EL (cell line): ENCODE measurements around the gene CNNM2.
"Not testable (repeated sequence)": the region's sequence is repeated elsewhere in the genome, so short reads cannot be mapped to it uniquely, and the experiment has no call there.

ENCODE experiments used
- DNase-seq: peaks from one replicate; pipeline ENCODE4 v3.0.0-alpha.2; 2016

Gene CNNM2

DNA sequence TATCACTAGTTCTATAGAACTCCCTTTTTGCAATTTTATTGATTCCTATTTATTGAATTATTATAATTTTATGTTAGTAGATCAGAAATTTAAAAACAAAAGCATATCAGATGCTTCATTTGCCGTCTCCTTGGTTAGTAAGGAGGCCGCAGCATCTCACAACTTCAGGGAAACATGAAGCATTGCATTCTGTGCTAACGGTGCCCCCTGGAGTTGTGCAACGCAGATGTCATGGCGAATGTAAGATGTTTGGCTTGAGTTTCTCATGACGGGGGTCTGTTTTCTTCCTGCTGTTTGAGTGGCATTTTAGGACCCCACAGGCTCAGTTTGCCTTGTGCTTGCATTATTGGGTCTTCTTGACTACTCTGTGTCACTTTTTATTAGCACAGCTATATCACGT is 124.8 kb downstream of the CNNM2 start:
- DNase-seq = no peak

DNA sequence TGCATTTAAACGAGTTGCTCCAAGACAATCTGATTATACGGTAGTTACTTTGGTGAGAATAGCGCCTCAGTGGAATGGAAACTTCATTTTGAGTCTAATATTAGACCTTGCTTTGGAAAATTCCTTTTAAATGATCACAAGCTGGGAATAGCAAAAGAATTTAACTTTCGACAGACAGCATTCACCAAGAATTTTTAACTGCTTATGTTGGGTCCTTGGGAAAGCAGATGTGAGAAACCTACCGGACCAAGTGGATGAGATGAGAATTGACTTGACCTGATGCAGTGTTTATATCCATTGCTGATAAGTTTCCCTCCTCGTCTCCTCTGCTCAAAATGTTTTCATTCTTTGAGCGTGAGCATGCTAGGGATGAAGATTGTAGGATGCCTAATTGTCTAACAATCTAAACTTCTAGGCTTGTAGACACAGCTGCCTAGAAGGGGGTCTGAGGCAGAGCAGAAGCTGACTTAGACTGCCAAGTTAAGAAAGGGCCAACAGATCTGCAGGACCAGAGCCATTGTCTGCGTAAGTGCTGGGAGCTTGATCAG is 126.9 kb downstream of the CNNM2 start:
- peak; percentile 63 for DNase-seq

DNA sequence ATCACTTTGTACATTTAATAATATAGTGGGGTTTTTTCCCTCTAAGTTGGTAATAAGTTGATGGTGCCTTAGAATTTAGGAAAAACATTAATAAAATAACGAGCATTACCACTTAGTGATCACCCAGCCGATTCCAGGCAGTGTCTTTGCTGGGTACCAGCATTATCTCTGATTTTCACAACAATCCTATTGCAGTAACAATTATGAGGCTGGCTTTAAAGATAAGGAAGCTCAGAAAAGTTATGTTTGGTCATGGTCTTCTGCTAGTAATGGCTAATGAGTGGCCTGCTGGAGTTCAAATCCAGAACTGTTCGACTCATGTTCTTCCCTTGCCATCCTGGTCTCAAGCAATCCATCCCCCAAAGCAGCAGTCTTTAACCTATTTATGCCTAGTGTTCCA is 127.9 kb downstream of the CNNM2 start:
- no peak for DNase-seq

DNA sequence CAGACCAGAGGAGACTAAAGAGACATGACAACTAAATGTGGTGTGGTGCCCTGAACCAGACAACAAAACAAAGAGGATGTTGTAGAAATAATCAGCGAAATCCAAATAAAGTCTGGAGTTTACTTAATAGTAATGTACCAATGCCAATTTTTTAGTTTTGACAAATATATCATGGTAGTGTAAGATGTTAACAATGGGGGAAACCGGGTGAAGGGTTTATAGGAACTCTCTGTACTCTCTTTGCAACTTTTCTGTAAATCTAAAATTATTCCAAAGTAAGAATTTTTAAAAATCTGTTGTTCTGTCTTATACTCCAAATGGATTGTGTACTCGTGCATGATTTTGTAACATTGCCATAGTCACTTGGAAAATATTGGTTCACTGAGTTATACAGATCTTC is 129.3 kb downstream of the CNNM2 start:
- no peak for DNase-seq

DNA sequence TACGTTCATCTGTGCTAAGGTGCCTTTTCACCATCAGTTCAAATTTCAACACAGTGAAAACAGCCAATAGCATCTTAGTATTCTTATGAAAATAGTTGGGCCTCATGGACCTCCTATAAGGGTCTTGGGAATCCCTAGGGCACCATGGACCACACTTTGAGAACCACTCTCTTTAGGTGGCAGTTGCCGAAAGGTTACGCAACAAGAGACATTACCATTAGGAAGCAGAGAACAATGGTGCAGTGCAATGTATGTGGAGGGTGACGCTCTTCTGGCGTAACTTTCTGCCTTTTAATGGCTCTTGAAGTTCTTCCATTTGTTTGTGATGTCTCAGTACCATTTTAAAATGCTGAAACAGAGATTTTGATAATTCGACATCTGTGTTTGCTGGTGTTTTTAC is 131.1 kb downstream of the CNNM2 start:
- DNase-seq = no peak

DNA sequence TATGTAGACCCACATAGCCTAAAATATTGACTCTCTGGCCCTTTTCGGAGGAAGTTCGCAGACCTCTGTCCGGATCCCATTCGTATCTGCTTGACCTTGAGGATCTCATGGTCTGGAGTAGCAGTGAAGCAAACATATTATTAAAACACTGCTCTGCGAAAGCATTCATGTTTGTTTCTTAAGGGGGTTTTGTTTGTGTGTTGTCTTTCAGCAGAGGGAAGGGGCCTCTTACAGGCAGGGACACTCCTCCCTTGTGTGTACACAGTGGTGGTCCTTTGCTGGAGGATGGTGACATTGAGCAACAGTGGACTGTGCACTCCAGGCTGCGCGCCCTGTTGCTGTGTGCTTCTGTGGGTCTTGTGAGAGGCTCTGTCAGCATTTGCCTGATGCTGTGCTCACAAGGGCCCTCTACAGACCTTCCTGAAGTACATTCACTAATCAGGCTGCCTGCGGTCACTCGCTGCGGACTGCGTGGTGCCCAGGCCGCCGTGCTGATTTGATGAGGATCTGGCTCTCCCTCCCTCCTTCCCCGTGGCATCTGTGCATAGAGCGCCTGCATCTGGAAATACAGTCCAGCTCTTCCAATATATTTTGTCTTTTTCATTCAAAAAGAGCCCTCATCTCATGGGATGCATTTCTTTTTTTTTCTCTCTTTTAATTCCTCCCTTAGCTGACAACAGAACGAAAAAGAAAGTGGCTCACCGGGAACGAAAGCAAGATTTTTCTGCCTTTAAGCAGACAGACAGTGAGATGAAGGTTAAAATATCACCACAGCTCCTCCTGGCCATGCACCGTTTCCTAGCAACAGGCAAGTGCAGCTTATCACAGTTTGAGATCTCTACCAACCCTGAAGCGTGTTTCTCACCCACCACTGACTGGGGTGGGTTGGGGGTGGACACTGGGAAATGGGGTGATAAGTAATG is 135.8 kb downstream of the CNNM2 start:
- peak; percentile 49 for DNase-seq

DNA sequence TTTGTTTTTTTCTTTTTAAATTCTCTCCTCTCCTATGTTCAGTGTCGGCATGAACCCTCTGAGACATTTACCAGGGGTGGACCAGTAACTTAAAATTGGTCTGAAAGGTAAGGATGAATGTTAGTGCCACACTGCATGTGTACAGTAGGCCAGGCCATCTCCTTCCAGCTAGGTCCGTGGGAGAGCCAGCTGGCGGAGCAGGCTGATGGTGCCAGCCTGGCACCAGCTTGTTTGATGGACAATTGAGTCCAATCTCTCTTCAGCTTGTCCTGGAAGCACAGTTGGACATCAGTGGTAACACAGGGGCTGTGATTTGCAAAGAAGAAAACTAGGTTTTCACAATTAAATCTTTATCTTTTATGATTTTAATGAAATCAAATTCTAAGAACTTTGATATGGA is 136.5 kb downstream of the CNNM2 start:
- DNase-seq = no peak

DNA sequence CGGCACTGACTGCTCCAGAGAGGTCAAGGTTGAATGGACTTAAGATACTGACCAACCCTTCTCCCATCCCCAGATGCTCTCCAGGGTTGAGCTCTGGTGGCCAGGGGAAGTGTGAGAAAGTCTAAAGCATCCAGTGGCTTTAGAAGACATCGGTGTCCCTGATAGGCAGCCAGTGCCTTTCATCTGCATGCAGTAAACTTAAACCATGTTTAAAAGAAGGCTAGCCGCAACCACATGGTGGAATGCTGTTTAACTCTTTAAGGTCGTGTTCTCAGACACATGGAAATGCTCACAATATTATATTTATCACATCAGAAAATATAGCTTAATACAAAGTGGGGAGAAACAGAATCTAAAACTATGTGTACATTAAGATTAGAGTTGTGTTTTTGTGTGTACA is 137.0 kb downstream of the CNNM2 start:
- no peak for DNase-seq

DNA sequence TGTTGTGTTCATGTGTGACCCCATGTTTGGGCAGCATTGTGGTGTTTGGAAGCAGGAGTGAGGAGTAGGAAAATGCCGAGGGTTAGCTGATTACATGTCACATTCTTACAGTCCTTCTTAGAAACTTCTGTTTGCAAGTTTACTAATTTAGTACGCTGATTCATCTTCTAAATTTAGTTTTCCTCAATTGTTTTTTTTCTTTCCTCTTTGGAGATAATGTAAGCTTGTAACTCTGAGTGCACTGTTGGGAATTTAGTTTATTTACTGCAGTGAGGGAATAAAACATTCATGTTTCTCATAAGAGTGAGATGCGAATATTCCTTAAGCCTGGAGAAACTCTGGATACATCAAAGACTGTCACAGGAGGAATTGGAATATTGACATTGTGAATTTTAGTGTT is 139.9 kb downstream of the CNNM2 start:
- DNase-seq = no peak

DNA sequence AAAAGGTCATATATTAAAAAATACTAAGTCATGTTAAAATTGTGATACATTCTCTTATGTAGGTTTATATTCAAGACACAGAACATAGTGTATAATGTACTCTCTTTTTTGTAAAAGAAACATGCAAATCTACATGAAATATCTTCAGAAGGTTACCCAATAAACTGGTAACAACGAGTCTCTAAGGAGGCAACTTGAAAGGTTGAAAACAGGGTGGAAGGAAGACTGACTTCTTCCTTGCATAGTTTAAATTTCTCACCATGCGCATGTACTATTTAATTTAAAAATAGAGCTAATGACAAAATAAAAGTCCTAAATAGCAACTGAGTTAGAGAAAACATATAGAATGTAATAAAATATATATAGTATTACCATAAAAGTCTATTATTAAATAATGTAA is 142.5 kb downstream of the CNNM2 start:
- DNase-seq = no peak

DNA sequence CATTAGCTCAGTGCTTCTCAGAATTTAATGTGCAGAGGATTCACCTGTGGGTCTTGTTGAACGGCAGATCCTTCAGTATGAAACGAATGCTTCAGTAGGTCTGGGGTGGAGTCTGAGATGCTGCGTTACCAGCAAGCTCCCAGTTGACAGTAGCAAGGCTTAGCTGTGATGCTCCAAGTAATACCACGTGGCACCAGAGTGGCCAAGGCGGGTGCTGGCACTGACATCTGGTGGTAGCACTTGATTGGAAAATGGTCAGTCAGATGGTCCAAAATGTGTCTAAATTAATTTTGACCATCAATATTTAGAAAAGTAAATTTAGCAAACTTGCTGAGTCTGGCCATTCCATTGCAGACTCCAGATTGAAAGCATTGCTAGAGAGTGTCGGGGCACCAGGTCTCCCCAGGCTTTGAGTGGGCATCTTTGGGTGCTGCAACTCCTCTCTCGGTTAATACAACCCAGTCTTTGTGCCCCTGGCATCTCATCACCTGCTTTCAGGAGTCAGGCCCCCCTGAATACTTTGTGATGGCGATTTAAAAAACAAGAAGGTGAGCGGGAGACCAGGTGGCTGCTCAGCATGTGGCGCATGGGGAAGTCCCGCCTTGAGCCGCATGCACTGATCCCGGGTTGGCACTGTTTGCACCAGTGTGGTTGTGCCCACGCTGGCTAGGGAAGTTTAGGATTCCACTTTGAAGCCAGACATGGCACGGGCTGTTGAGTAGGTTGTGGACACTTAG is 144.9 kb downstream of the CNNM2 start:
- no peak for DNase-seq

DNA sequence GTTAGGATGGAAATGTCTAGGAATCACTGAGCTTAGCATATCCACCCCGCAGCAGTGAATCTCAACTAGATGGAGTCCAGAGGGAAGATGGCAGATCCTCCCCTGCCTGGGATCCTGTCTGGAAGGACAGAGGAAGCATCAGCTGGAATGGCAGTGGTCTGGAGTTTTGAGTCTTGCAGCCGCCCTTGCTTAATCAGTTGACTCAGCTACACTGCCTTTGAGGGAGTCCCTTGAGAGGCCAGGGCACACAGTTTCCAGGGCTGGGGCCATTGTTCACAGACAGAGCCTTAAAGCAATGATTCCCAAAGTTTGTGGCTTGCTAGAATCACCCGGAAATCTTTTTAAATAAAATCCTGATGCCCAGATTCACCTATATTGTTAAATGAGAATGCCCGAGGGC is 146.9 kb downstream of the CNNM2 start:
- DNase-seq = no peak

DNA sequence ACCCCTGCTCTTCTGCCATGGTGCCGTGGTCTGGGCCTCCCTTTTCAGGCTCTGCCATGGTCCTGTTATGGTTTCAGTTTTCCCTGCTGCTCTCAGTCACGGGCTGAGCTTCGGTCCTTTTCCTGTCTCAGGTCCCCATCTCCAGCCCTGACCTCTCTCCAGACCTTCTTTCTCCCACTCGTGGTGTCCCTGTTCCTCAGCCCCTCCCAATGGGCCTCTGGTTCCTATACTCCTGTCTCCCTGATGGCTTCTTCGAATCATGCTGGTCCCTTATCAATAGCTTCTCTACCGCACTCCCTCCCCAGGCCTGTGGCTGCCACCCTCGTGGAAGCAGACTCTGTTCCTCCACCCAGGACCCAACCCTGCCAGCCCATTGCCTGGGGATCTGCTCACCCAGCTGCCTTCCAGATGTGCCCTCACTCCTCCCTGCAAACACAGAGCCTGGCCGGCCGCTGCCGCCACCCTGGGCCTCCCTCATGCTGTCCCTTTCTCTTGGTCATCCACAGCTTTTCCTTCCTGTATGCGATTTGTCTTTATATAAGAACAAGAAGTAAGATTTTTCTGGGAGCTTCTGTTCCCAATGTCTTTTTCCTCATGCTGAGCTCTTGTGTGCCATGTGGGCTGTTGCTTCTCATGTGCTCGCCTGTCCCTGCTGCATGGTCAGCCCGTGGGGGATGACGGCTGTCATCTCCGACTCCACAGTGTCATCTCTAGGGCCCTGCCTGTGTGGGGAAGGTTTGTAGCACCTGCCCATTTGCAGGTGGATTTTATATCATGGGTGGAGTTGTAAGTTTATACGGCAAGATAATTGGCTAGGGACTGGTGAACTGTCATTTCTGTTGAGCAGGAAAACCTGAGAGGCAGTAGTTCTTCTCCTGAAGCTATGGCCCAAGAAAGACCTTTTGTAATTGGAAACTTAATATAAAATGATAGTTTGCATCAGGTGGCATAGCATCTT is 148.3 kb downstream of the CNNM2 start:
- DNase-seq = no peak

DNA sequence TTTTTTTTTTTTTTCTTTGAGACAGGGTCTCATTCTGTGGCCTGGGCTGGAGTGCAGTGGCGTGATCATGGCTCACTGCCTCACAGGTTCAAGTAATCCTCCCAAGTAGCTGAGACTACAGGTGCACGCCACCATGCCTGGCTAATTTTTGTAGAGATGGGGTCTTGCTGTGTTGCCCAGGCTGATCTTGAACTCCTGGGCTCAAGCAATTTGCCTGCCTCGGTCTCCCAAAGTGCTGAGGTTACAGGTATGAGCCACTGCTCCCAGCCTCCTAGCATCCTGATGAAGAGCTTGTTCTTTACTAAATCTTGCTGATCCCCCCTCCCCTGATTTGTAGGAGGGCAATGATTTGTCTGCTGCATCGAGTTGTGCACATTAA is 149.0 kb downstream of the CNNM2 start:
- DNase-seq = not testable (repeated sequence)

DNA sequence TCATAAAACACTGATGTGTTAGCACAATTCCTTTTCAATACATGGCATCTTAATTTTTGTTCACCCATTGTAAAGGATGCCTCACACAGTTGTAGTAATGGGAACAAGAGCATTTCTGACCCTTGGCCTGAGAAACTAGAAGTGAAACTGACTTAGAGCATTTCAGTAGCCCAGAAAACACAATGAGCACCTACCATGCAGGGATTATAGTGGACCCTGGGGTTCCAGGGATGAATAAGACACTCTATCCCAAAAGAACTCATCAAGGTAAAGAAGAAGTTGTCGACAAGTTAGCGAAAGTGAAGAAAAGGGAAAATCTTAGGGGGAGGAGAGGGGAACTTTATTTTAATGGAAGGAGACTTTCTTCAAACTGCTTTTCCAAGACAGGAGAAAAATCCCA is 149.4 kb downstream of the CNNM2 start:
- DNase-seq = no peak

DNA sequence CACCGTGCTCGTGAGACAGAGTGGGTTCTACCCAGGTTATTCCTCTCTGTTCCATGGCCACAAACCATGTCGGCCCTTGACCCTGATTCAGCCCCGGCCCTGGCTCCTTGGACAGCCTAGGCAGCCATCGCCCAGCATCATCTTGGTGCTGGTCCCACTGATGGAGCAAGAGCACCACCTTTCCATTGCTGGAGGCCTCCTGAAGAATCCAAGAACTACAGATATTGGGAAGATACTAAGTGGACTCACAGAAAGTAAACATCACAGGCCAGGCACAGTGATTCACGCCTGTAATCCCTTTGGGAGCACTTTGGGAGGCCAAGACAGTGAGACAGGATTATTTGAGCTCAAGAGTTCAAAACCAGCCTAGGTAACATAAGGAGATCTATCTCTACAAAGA is 149.9 kb downstream of the CNNM2 start:
- no peak for DNase-seq

DNA sequence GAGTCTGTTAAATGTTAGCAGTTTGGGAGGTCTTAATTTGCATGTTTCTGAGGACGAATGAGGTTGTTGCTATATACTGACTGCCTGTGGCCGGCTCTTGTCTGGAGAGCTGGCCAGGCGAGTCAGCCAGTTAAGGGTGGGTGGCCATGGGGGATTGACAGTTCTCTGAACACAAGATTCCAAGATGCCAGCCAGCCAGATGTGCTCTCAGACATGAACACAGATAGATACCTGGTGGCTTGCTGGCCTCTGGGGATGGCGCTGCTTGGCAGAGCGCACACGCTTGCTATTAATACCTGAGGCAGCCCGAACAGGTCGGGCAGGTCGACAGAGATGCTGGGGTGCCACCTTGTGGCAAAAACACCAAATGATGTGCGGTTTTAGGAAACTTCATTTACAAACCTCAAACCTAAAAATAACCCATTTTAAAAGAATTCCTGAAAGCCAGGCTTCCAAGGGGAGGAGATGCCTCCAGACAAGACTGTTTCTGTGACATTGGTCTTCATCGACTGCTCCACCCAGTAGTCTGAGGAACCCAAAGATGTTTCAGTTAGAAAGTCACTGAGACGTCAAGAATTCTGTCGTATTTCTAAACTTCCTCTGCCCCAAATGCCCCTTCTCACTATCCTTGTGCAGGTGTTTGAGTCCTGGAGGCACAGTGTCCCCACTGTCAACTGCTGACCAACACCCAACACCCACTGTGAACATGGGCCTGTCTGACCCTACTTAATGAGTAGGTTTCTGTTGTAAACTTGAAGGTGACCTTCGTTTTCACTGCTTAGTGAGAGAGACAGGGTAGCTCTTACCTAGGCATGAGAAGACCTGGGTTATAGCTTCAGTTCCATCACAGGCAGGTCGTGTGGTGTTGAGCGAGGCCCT is 151.6 kb downstream of the CNNM2 start:
- DNase-seq = peak; percentile 49

DNA sequence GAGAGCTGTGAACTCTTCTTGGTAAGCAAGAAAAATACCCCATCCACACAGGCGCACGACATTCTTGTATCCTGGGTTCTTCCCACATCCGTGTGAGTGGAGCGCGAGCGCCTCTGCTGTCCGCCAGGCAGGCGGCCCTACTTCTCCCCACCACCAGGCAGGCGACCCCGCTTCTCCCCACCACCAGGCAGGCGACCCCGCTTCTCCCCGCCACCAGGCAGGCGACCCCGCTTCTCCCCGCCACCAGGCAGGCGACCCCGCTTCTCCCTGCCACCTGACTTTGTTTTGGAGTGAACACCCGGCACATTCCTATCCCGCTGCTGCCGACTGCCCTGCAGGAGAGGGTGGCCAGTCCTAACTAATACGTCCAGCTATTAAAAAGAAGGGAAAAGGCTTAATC is 154.2 kb downstream of the CNNM2 start:
- DNase-seq = no peak

DNA sequence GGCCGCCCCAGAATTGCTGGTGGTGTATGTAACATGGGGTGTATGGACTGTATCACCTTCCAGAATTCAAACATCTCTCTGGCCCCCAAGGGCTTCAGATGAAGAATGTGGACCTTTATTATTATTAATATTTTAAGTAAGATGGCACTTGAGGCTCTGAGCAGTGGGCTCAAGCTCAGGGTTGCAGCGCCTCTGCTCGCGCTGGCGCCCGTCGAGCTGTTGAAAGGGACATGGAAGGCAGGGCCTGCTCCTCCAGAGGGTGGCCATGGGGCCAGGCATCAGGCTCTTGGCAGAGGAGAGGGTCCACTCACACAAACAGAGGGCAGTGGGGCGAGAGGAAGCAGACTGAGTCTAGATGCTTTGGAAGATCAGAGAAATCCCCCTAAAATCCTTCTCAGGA is 154.8 kb downstream of the CNNM2 start:
- DNase-seq = no peak

DNA sequence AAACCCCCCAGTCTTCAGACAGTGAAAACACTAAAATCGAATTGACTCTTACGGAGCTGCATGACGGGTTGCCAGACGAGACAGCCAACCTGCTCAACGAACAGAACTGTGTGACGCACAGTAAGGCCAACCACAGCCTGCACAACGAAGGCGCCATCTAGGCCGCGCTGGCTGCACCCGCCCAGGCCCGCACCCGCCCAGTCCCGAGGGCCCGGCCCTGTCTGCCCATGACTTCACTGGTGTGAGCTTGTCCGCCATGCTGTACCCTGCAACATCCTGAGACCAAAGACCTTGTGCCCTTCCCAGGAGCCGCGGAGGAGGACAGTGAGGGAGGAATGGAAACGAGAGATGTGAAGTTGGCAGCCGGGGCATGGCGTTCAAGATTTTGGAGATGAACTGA is 158.9 kb downstream of the CNNM2 start:
- DNase-seq = no peak

DNA sequence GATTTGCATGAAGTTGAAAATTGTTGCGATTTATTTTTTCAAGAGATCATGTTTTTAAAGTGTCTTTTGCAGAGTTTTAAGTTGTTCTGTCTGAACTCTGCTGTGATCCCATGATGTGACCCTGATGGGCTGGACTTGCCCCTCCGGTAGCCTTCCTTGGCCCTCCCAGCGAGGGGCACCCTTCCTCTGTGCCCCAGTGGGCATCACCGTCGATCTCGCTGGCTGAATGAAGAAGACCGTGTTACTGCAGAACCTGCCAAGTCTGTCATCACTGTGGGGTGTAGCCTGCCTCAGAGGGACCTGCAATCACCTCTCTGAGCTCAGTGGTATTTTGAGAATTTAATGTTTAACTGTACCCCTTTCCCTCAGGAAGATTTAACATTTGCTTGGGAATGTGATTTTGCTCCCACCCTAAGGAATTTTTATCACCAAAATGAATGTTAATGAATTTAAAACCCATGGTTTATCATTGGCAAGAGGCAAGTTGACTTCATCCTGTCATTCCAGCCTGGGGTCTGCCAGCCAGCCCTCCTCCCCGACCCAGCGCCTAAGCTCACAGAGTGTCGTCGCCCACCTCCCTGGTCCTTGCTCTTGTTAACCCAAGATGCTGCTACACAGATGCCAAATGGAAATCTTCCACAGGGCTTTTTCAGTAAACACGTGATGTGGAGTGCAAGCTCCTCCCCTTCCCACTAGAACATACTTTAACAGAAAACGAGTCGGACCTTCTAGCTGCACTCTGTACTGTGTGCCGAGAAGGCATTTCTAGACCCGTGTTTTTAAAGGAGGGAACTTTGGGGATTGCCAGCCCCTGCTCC is 159.6 kb downstream of the CNNM2 start:
- no peak for DNase-seq
